ENCODE measurements around the gene SEZ6L2.

Gene SEZ6L2

GRCh38 chr16:29906520-29907244 is 7.3 kb upstream of the SEZ6L2 start:
- Histone ChIP-seq H3K4me3 (ENCODE audit: low read length) (no peak overlapping the region), H3K27me3 (ENCODE audit: control insufficient read depth, insufficient read depth, low read length) (no peaks in the 10 kb centered on the region), H3K36me3 (ENCODE audit: control insufficient read depth, insufficient read depth, low read length) (no peaks in the 10 kb centered on the region), H3K27ac (ENCODE audit: low read depth, low read length) (no peak overlapping the region), H3K4me1 (ENCODE audit: control insufficient read depth, insufficient read depth, low read length) (no peaks in the 10 kb centered on the region), H3K9ac (ENCODE audit: low read length) (no peak overlapping the region)

- no peaks in the 10 kb centered on the region for H3K4me1 ChIP-seq (ENCODE audit: control insufficient read depth, insufficient read depth, low read length)
- no peaks in the 10 kb centered on the region for H3K27me3 ChIP-seq (ENCODE audit: control insufficient read depth, insufficient read depth, low read length)
- H3K27ac ChIP-seq (ENCODE audit: low read depth, low read length) = no peak overlapping the region
- H3K36me3 ChIP-seq (ENCODE audit: control insufficient read depth, insufficient read depth, low read length) = no peaks in the 10 kb centered on the region
- H3K4me3 ChIP-seq (ENCODE audit: low read length) = no peak overlapping the region
- H3K9ac ChIP-seq (ENCODE audit: low read length) = no peak overlapping the region
Observed at GRCh38 chr16:29905668-29906067, 6.3 kb upstream of the SEZ6L2 start.

- Histone ChIP-seq H3K9ac (ENCODE audit: low read length) (no peak overlapping the region), H3K4me3 (ENCODE audit: low read length) (no peak overlapping the region), H3K4me1 (ENCODE audit: control insufficient read depth, insufficient read depth, low read length) (no peaks in the 10 kb centered on the region), H3K27ac (ENCODE audit: low read depth, low read length) (no peak overlapping the region), H3K36me3 (ENCODE audit: control insufficient read depth, insufficient read depth, low read length) (no peaks in the 10 kb centered on the region), H3K27me3 (ENCODE audit: control insufficient read depth, insufficient read depth, low read length) (peaks cover 3% of the 10 kb centered on the region)
Observed at GRCh38 chr16:29904947-29905346, 5.6 kb upstream of the SEZ6L2 start.

- Histone ChIP-seq H3K27me3 (ENCODE audit: control insufficient read depth, insufficient read depth, low read length) (peaks cover 3% of the 10 kb centered on the region), H3K27ac (ENCODE audit: low read depth, low read length) (no peak overlapping the region), H3K9ac (ENCODE audit: low read length) (no peak overlapping the region), H3K4me3 (ENCODE audit: low read length) (no peak overlapping the region), H3K4me1 (ENCODE audit: control insufficient read depth, insufficient read depth, low read length) (no peaks in the 10 kb centered on the region), H3K36me3 (ENCODE audit: control insufficient read depth, insufficient read depth, low read length) (no peaks in the 10 kb centered on the region)
Observed at GRCh38 chr16:29903590-29903989, 4.2 kb upstream of the SEZ6L2 start.

- H3K27ac ChIP-seq (ENCODE audit: low read depth, low read length) = no peak overlapping the region
- no peaks in the 10 kb centered on the region for H3K36me3 ChIP-seq (ENCODE audit: control insufficient read depth, insufficient read depth, low read length)
- H3K9ac ChIP-seq (ENCODE audit: low read length) = no peak overlapping the region
- no peaks in the 10 kb centered on the region for H3K4me1 ChIP-seq (ENCODE audit: control insufficient read depth, insufficient read depth, low read length)
- H3K4me3 ChIP-seq (ENCODE audit: low read length) = no peak overlapping the region
- peaks cover 15% of the 10 kb centered on the region for H3K27me3 ChIP-seq (ENCODE audit: control insufficient read depth, insufficient read depth, low read length)
Observed at GRCh38 chr16:29901607-29901945, 2.2 kb upstream of the SEZ6L2 start.

- no peak overlapping the region for H3K4me3 ChIP-seq (ENCODE audit: low read length)
- peaks cover 17% of the 10 kb centered on the region for H3K27me3 ChIP-seq (ENCODE audit: control insufficient read depth, insufficient read depth, low read length)
- no peak overlapping the region for H3K9ac ChIP-seq (ENCODE audit: low read length)
- no peaks in the 10 kb centered on the region for H3K4me1 ChIP-seq (ENCODE audit: control insufficient read depth, insufficient read depth, low read length)
- no peak overlapping the region for H3K27ac ChIP-seq (ENCODE audit: low read depth, low read length)
- no peaks in the 10 kb centered on the region for H3K36me3 ChIP-seq (ENCODE audit: control insufficient read depth, insufficient read depth, low read length)
Observed at GRCh38 chr16:29900888-29901606, 1.7 kb upstream of the SEZ6L2 start.

GRCh38 chr16:29900102-29900887 is 945 bp upstream of the SEZ6L2 start, which contains the start of gene ASPHD1:
Gene ASPHD1 (plus strand): TSS chr16:29900488. CDS start chr16:29900972, 484 bp downstream.
- Histone ChIP-seq H3K4me1 (ENCODE audit: control insufficient read depth, insufficient read depth, low read length) (no peaks in the 10 kb centered on the region), H3K27me3 (ENCODE audit: control insufficient read depth, insufficient read depth, low read length) (peaks cover 17% of the 10 kb centered on the region), H3K9ac (ENCODE audit: low read length) (no peak within 1 kb of the TSS), H3K27ac (ENCODE audit: low read depth, low read length) (no peak within 1 kb of the TSS), H3K36me3 (ENCODE audit: control insufficient read depth, insufficient read depth, low read length) (no peaks in the 10 kb centered on the region), H3K4me3 (ENCODE audit: low read length) (peak within 1 kb of the TSS; percentile 60)

GRCh38 chr16:29898804-29899515 is 390 bp downstream of the SEZ6L2 start:
- no peak overlapping the region for H3K27ac ChIP-seq (ENCODE audit: low read depth, low read length)
- no peak overlapping the region for H3K4me3 ChIP-seq (ENCODE audit: low read length)
- H3K4me1 ChIP-seq (ENCODE audit: control insufficient read depth, insufficient read depth, low read length) = no peaks in the 10 kb centered on the region
- no peak overlapping the region for H3K9ac ChIP-seq (ENCODE audit: low read length)
- no peaks in the 10 kb centered on the region for H3K36me3 ChIP-seq (ENCODE audit: control insufficient read depth, insufficient read depth, low read length)
- peaks cover 17% of the 10 kb centered on the region for H3K27me3 ChIP-seq (ENCODE audit: control insufficient read depth, insufficient read depth, low read length)

GRCh38 chr16:29898135-29898803 is 1.1 kb downstream of the SEZ6L2 start:
- no peak overlapping the region for H3K4me3 ChIP-seq (ENCODE audit: low read length)
- no peak overlapping the region for H3K9ac ChIP-seq (ENCODE audit: low read length)

GRCh38 chr16:29897333-29897732 is 2.0 kb downstream of the SEZ6L2 start:
- Histone ChIP-seq H3K9ac (ENCODE audit: low read length) (no peak overlapping the region), H3K27ac (ENCODE audit: low read depth, low read length) (no peak overlapping the region), H3K4me1 (ENCODE audit: control insufficient read depth, insufficient read depth, low read length) (no peaks in the 10 kb centered on the region), H3K4me3 (ENCODE audit: low read length) (no peak overlapping the region), H3K27me3 (ENCODE audit: control insufficient read depth, insufficient read depth, low read length) (peaks cover 17% of the 10 kb centered on the region), H3K36me3 (ENCODE audit: control insufficient read depth, insufficient read depth, low read length) (no peaks in the 10 kb centered on the region)

More at GRCh38 chr16:29898135-29898803, 1.1 kb downstream of the SEZ6L2 start:
- H3K4me1 ChIP-seq (ENCODE audit: control insufficient read depth, insufficient read depth, low read length) = no peaks in the 10 kb centered on the region
- H3K36me3 ChIP-seq (ENCODE audit: control insufficient read depth, insufficient read depth, low read length) = no peaks in the 10 kb centered on the region
- H3K27me3 ChIP-seq (ENCODE audit: control insufficient read depth, insufficient read depth, low read length) = peaks cover 17% of the 10 kb centered on the region
- H3K27ac ChIP-seq (ENCODE audit: low read depth, low read length) = no peak overlapping the region

- H3K4me1 ChIP-seq (ENCODE audit: control insufficient read depth, insufficient read depth, low read length) = no peaks in the 10 kb centered on the region
- no peak overlapping the region for H3K9ac ChIP-seq (ENCODE audit: low read length)
- no peaks in the 10 kb centered on the region for H3K36me3 ChIP-seq (ENCODE audit: control insufficient read depth, insufficient read depth, low read length)
- H3K27ac ChIP-seq (ENCODE audit: low read depth, low read length) = no peak overlapping the region
- H3K27me3 ChIP-seq (ENCODE audit: control insufficient read depth, insufficient read depth, low read length) = peaks cover 17% of the 10 kb centered on the region
- H3K4me3 ChIP-seq (ENCODE audit: low read length) = no peak overlapping the region
Observed at GRCh38 chr16:29896841-29897240, 2.5 kb downstream of the SEZ6L2 start.

All from rectal smooth muscle tissue (tissue), 1 donor.